Vagina (tissue), 2 donors: ENCODE results near the gene SNTA1. TPM values are rescaled to one million over a fixed set of nuclear protein-coding genes. Genes with fewer than 3 reads are reported as not detected.
"Not testable (repeated sequence)": the region's sequence is repeated elsewhere in the genome, so short reads cannot be mapped to it uniquely, and the experiment has no call there.

Source experiments
- DNase-seq, 2 donors: peaks; one replicate each; pipeline ENCODE4 v3.0.0-alpha.2; 2017; ENCODE audit errors: extremely low spot score in 2 of 2
- H3K27ac ChIP-seq: fragments of 200-600 bp; sonication (generic); one replicate; pipeline ENCODE4 v1.5.1; 2019
- H3K27me3 ChIP-seq: fragments of 200-600 bp; sonication (generic); one replicate; pipeline ENCODE4 v1.5.1; 2019
- H3K36me3 ChIP-seq, 2 donors: fragments of 200-600 bp; sonication (generic); one replicate each; pipeline ENCODE4 v1.5.1; 2017 to 2019
- H3K4me1 ChIP-seq: fragments of 200-600 bp; sonication (generic); one replicate; pipeline ENCODE4 v1.5.1; 2019
- H3K4me3 ChIP-seq, 2 donors: fragments of 200-600 bp; sonication (generic); 1 replicate in 1 of 2; 2 replicates in 1 of 2; pipeline ENCODE4 v1.5.1; 2016 to 2019
- H3K9me3 ChIP-seq: fragments of 200-600 bp; sonication (generic); one replicate; pipeline ENCODE4 v1.5.1; 2019
- POLR2A ChIP-seq, 2 donors: fragments of 450-650 bp; IDR thresholded peaks; one replicate each; pipeline ENCODE4 v1.6.1; 2017; ENCODE audit warnings: antibody characterized with exemption in 2 of 2, mild to moderate bottlenecking in 2 of 2, moderate library complexity in 2 of 2
- POLR2AphosphoS5 ChIP-seq, 2 donors: sonication (generic); formaldehyde crosslinking; IDR thresholded peaks; one replicate each; pipeline ENCODE4 v1.9.0; 2017; ENCODE audit warnings: antibody characterized with exemption in 2 of 2, mild to moderate bottlenecking in 2 of 2, low read depth in 1 of 2; ENCODE audit not compliant: insufficient read depth in 1 of 2
- intact Hi-C: fragments of 100-400 bp; cut with DNase I; formaldehyde crosslinking; loops from one replicate; pipeline ENCODE4 v1.15.1; 2023
- total RNA-seq: library from RNA; depleted of rRNA; stranded (reverse); fragments of >200 nt; gene quantifications from one replicate; pipeline ENCODE4 v1.2.3, GENCODE V29; 2016
- TF ChIP-seq, protein P1 (sequence below), 3 experiments: fragments of 450-650 bp in 2 of 3; fragments of 200-600 bp in 1 of 3; sonication (generic) in 1 of 3; IDR thresholded peaks; one replicate each; pipeline ENCODE4 v1.5.1; 2017 to 2019; ENCODE audit warnings: antibody characterized with exemption in 3 of 3, mild to moderate bottlenecking in 2 of 3, moderate library complexity in 2 of 3

The SNTA1 gene
- total RNA-seq: 23.8 TPM

DNA sequence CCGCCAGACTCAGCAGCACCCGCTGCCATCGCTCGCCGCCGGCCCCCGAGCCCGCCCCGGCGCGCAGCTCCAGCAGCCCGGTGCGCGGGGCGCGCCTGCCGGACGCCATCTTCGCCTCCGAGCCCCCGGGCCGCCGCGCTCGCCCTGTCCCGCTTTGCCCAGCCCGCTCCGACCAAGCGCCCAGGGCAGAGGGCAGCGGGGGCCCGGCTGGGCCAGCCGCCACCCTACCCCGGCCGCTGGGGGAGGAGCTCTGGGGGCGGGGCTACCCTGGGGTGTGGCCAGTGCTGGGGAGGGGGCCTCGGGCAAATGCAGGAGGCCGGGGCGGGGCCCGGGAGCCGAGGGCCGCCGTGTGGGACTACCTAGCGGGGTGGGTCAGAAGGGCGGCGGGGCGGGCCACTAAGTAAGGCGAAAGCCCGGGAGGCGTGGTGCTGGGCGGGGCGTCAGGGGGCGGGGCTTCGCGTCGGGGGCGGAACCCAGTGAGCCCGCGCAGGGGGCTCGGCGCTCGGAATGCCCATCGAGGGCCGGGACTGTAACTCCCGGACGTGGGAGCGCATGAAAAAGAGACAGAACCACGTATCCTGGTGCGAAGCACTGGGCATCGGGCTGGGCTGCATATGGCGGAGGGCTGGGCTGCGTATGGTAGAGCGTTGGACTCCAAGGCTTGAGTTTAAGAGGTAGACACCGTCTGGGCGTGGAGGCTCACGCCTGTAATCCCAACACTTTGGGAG is at the start of gene SNTA1:
TSS of gene SNTA1 (minus strand) at position 252 of the 728 bp plus-strand sequence. CDS start at position 109, 143 bp downstream.
- Histone ChIP-seq H3K4me3 (peak within 1 kb of the TSS; percentile 63 to 93), H3K27ac (peak within 1 kb of the TSS; percentile 74), H3K36me3 (no peaks in the 10 kb centered on the region), H3K9me3 (no peaks in the 10 kb centered on the region), H3K27me3 (no peaks in the 10 kb centered on the region), H3K4me1 (peaks cover 17% of the 10 kb centered on the region)
- TF ChIP-seq POLR2AphosphoS5 (IDR thresholded peaks at IDR 0.05; ENCODE audit: insufficient read depth in 1 of 2, low read depth in 1 of 2) (peak in 1 of 2 donors; percentile 71), POLR2A (IDR thresholded peaks at IDR 0.05) (no peak)
- TF ChIP-seq, protein P1, sequence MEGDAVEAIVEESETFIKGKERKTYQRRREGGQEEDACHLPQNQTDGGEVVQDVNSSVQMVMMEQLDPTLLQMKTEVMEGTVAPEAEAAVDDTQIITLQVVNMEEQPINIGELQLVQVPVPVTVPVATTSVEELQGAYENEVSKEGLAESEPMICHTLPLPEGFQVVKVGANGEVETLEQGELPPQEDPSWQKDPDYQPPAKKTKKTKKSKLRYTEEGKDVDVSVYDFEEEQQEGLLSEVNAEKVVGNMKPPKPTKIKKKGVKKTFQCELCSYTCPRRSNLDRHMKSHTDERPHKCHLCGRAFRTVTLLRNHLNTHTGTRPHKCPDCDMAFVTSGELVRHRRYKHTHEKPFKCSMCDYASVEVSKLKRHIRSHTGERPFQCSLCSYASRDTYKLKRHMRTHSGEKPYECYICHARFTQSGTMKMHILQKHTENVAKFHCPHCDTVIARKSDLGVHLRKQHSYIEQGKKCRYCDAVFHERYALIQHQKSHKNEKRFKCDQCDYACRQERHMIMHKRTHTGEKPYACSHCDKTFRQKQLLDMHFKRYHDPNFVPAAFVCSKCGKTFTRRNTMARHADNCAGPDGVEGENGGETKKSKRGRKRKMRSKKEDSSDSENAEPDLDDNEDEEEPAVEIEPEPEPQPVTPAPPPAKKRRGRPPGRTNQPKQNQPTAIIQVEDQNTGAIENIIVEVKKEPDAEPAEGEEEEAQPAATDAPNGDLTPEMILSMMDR (IDR thresholded peaks at IDR 0.05): no peak
- intact Hi-C loops: no loop called here
- peak in 1 of 2 donors; percentile 91 for DNase-seq

DNA sequence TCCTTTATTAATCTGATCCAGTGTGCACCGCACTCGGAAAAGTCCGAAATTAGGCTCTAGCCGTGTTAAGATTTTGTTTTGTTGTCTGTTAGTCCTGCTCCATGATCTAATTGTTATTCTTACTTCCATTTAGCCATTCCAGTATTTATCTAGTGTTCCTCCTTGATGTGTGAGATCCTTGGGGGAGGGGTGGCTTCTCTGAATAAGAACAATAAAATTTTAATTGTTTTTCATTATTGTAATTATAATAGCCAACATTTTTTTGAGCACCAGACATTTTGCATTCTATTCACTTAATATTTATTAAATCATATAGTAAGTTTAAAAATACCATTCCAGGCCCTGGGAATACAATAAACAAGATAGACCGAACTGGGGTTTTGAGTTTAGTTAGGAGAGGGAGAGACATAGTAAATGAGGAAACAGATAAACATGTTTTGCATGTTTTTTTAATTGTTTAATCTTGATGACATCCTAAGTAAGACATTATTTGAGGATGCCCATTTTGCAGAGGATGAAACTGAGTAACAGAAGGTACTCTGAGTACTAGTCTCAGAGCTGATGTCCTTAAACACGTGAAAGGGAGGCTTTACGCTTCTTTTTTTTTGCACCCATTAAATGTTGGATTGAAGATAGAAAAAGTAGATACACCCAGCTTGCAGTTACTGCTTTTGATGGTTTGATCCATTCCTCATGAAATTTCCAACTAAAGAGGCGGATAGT is 47.5 kb upstream of the SNTA1 start:
- Histone ChIP-seq H3K4me3 (peak overlapping the region; percentile 85 to 96), H3K4me1 (peaks cover 42% of the 10 kb centered on the region), H3K9me3 (no peaks in the 10 kb centered on the region), H3K27ac (peak overlapping the region; percentile 95), H3K27me3 (no peaks in the 10 kb centered on the region), H3K36me3 (no peaks in the 10 kb centered on the region)
- intact Hi-C loops: no loop called here
- TF ChIP-seq POLR2AphosphoS5 (IDR thresholded peaks at IDR 0.05; ENCODE audit: insufficient read depth in 1 of 2, low read depth in 1 of 2) (no peak), POLR2A (IDR thresholded peaks at IDR 0.05) (no peak)
- TF ChIP-seq, protein P1 (IDR thresholded peaks at IDR 0.05): no peak
- DNase-seq: no peak

DNA sequence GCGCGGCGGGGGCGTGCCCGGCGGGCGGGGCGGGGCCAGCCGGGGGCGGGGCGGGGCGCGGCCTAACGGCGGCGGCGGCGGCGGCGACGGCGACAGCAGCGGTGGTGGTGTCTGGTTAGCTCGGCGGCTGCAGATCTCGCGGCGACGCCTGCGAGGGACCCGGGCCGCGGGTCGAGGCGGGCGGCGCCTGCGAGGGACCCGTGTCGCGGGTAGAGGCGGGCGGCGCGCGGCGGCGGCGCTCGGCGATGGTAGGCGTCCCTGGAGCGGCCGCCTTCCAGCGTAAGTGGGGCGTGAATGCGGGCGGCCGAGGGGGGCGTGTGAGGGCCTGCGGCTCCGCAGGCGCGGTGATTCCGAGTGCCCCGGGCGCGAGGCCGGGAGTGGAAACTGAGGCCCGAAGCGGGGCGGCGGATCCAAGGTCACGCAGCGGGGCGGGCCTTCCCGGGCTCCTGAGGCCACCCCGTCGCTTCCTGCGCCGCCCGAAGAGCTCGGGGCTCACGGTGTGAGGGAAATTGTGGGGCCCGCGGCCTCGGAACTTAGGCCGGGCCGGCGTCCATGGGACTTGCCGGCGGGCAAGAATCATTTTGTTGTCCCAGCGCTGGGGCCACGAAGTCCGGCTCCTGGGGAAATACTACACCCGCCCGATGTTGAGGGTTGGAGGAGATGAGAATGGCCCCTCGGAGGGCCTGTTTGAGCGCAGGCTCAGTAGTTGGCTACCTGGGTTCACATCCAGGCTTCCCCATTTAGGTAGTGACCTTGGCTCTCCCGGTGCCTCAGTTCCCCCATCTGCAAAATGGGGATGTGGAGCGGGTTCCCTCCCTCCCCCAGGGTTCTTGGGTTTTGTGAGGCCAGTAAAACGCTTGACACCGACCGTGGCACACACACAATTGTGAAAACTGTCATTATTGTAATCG is 46.7 kb upstream of the SNTA1 start, which contains the start of gene CBFA2T2:
TSS of gene CBFA2T2 (plus strand) at position 74 of the 911 bp plus-strand sequence. CDS start at position 246, 172 bp downstream.
- Histone ChIP-seq H3K27me3 (no peaks in the 10 kb centered on the region), H3K27ac (peak within 1 kb of the TSS; percentile 95), H3K36me3 (no peaks in the 10 kb centered on the region), H3K4me3 (peak within 1 kb of the TSS; percentile 85 to 96), H3K9me3 (no peaks in the 10 kb centered on the region), H3K4me1 (peaks cover 42% of the 10 kb centered on the region)
- intact Hi-C loops: no loop called here
- no peak for DNase-seq
- peak in 1 of 2 donors; percentile 54 for TF ChIP-seq POLR2AphosphoS5 (IDR thresholded peaks at IDR 0.05; ENCODE audit: insufficient read depth in 1 of 2, low read depth in 1 of 2)
- peak in 1 of 2 donors; percentile 59 for TF ChIP-seq POLR2A (IDR thresholded peaks at IDR 0.05)
- TF ChIP-seq, protein P1 (IDR thresholded peaks at IDR 0.05): no peak

DNA sequence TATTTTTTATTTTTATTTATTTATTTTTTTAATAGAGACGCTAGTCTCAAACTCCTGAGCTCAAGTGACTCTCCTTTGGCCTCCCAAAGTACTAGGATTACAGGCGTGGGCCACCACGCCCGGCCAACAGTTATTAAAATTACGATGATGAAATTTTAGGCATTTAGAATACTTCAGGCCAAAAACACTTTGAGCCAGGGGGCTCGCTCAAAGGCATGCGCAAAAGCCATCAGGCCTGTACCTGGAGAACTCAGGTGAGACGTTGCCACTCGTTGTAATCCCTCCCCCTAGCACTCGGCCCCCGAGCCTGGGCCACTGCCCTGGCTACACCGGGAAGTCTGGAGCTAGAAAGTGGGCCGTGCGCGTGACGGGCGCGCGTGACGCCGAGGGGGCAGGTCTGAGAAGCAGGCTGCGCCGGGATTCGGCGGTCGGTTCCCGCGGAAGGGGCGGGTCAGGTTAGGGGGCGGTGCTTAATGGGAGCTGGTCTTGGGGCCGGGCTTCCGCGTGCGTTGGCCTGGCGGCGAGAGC is 46.0 kb upstream of the SNTA1 start:
- peak overlapping the region; percentile 34 to 96 for H3K4me3 ChIP-seq
- intact Hi-C loops: no loop called here
- peak; percentile 98 for DNase-seq
- H3K27ac ChIP-seq: peak overlapping the region; percentile 95
- no peaks in the 10 kb centered on the region for H3K36me3 ChIP-seq
- H3K9me3 ChIP-seq: no peaks in the 10 kb centered on the region
- TF ChIP-seq, protein P1 (IDR thresholded peaks at IDR 0.05): no peak
- TF ChIP-seq POLR2AphosphoS5 (IDR thresholded peaks at IDR 0.05; ENCODE audit: insufficient read depth in 1 of 2, low read depth in 1 of 2) (peak; percentile 95 to 99), POLR2A (IDR thresholded peaks at IDR 0.05) (peak in 1 of 2 donors; percentile 97)
- H3K27me3 ChIP-seq: no peaks in the 10 kb centered on the region
- peaks cover 42% of the 10 kb centered on the region for H3K4me1 ChIP-seq

DNA sequence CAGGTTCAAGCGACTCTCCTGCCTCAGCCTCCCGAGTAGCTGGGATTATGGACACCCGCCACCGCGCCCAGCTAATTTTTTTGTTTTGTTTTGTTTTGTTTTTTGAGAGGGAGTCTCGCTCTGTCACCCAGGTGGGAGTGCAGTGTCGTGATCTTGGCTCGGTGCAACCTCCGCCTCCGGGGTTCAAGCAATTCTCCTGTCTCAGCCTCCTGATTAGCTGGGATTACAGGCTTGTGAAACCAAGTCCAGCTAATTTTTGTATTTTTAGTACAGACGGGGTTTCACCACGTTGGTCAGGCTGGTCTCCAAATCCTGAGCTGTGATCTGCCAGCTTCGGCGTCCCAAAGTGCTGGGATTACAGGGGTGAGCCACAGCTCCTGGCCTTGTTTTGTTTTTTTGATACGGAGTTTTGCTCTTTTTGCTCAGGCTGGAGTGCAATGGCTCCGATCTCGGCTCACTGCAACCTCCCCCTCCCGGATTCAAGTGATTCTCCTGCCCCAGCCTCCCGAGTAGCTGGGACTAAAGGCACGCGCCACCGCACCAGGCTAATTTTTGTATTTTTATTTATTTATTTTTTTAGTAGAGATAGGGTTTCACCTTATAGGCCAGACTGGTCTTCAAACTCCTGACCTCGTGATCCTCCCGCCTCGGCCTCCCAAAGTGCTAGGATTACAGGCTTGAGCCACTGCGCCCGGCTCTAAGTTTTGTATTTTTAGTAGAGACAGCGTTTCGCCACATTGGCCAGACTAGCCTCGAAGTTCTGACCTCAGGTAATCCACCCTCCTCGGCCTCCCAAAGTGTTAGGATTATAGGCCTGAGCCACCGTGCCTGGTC is 45.3 kb upstream of the SNTA1 start:
- DNase-seq, intact Hi-C loops, H3K27me3 ChIP-seq, H3K9me3 ChIP-seq, H3K36me3 ChIP-seq: not testable (repeated sequence)
- Histone ChIP-seq H3K4me1 (peaks cover 41% of the 10 kb centered on the region), H3K4me3 (peak overlapping the region; percentile 34 to 96), H3K27ac (peak overlapping the region; percentile 95)
